Parathyroid adenoma (tissue), 2 donors: Measurements from ENCODE around the gene ZAR1.

Experiments
- H2AFZ ChIP-seq: fragments of 300-600 bp; sonication (generic); one replicate; pipeline ENCODE4 v1.7.0; 2017; ENCODE audit warnings: antibody characterized with exemption, mild to moderate bottlenecking
- H3K27ac ChIP-seq: fragments of 300-600 bp; sonication (generic); one replicate; pipeline ENCODE4 v1.7.0; 2017
- H3K27me3 ChIP-seq: fragments of 300-600 bp; sonication (generic); one replicate; pipeline ENCODE4 v1.7.0; 2017; ENCODE audit warnings: low read length; ENCODE audit not compliant: control insufficient read depth, insufficient read depth
- H3K36me3 ChIP-seq: fragments of 300-600 bp; sonication (generic); one replicate; pipeline ENCODE4 v1.7.0; 2017; ENCODE audit warnings: low read length; ENCODE audit not compliant: control insufficient read depth, insufficient read depth
- H3K4me1 ChIP-seq: fragments of 300-600 bp; sonication (generic); one replicate; pipeline ENCODE4 v1.7.0; 2017; ENCODE audit warnings: control low read depth
- H3K4me2 ChIP-seq: fragments of 300-600 bp; sonication (generic); one replicate; pipeline ENCODE4 v1.7.0; 2017; ENCODE audit warnings: low read length
- H3K4me3 ChIP-seq: fragments of 300-600 bp; sonication (generic); one replicate; pipeline ENCODE4 v1.7.0; 2017; ENCODE audit warnings: low read depth, low read length
- H3K79me2 ChIP-seq: fragments of 300-600 bp; sonication (generic); one replicate; pipeline ENCODE4 v1.7.0; 2017; ENCODE audit warnings: control low read depth
- H3K9ac ChIP-seq: fragments of 300-600 bp; sonication (generic); one replicate; pipeline ENCODE4 v1.7.0; 2017; ENCODE audit warnings: mild to moderate bottlenecking
- H3K9me3 ChIP-seq: fragments of 300-600 bp; sonication (generic); one replicate; pipeline ENCODE4 v1.7.0; 2017; ENCODE audit warnings: low read length; ENCODE audit not compliant: control insufficient read depth
- TF ChIP-seq, protein P1 (sequence below): fragments of 300-600 bp; sonication (generic); IDR thresholded peaks from one replicate; pipeline ENCODE4 v1.7.0; 2017; ENCODE audit warnings: antibody characterized with exemption, mild to moderate bottlenecking
- donor health status: primary hyperparathyroidism.

Gene ZAR1

DNA sequence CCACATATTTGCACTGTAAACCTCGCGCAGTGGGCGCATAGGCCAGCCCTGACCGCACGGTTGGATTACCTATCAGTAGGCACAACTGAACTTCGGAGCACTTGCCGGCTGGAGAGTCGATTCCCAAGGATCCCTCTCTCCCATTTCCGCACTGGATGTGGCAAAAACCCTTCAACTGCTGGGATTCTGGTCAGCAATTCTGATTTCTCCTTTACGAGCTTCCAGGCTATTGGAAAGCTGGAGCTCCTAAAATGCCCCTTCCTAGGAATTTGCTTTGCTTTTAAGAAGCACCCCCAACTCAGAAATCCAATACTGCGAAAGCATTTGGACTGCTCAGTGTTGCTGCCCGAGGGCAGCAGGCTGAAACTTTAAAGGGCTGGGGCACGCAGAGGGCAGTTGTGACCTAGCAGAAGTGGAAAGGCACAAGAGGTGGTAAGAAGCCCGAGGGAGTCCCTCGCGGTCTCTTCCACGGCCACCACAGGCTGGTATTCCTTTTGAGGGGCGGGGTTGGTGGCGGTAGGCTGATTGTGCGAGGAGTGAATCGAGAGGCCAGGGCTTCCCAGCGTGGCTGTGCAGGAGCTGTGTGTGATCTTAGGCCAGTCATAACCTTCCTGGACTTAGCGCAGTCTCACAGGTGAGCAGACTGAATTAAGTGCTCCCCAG lies 1.6 kb downstream of the ZAR1 start:
- H3K27me3 ChIP-seq = no peaks in the 10 kb centered on the region
- TF ChIP-seq, protein P1, sequence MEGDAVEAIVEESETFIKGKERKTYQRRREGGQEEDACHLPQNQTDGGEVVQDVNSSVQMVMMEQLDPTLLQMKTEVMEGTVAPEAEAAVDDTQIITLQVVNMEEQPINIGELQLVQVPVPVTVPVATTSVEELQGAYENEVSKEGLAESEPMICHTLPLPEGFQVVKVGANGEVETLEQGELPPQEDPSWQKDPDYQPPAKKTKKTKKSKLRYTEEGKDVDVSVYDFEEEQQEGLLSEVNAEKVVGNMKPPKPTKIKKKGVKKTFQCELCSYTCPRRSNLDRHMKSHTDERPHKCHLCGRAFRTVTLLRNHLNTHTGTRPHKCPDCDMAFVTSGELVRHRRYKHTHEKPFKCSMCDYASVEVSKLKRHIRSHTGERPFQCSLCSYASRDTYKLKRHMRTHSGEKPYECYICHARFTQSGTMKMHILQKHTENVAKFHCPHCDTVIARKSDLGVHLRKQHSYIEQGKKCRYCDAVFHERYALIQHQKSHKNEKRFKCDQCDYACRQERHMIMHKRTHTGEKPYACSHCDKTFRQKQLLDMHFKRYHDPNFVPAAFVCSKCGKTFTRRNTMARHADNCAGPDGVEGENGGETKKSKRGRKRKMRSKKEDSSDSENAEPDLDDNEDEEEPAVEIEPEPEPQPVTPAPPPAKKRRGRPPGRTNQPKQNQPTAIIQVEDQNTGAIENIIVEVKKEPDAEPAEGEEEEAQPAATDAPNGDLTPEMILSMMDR = no peak
- H3K9ac ChIP-seq = no peak overlapping the region
- H3K27ac ChIP-seq = no peak overlapping the region
- H3K4me2 ChIP-seq = no peak overlapping the region
- H3K79me2 ChIP-seq = no peaks in the 10 kb centered on the region
- no peak overlapping the region for H3K4me3 ChIP-seq
- H3K36me3 ChIP-seq = no peaks in the 10 kb centered on the region
- H3K9me3 ChIP-seq = no peaks in the 10 kb centered on the region
- no peak overlapping the region for H2AFZ ChIP-seq
- no peaks in the 10 kb centered on the region for H3K4me1 ChIP-seq

DNA sequence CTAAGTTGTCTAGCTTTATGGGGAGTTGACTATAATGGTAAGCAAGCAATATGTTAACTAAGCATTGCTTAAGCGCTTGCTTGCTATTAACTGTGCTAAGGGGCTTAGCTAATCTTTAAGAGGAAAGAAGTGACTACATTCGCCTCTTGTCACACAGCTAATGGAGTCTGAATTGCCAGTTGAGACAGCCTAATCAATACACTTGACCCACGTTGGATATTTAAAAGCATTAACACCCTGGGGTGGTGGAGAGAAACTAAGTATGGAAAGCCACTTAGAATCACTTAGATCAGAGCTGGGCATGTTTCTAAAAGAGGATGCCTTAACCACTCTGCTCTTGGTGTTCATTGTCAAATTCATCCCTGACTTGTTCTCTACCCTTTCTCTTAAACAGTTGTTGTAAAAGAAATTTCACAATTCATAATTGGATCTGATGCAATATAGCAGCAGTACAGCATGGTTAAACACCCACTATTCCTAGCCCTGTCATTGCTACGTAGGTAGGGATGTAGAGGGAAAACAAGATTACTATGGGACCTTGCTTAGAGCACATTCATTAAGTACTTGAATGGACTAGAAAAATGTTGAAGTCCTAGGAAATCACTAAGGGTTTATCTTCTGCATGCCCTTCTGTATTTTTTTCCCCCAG lies 3.5 kb downstream of the ZAR1 start:
- H2AFZ ChIP-seq = no peak overlapping the region
- H3K4me2 ChIP-seq = no peak overlapping the region
- H3K9ac ChIP-seq = no peak overlapping the region
- H3K36me3 ChIP-seq = no peaks in the 10 kb centered on the region
- H3K79me2 ChIP-seq = no peaks in the 10 kb centered on the region
- H3K4me3 ChIP-seq = no peak overlapping the region
- H3K27ac ChIP-seq = no peak overlapping the region
- H3K9me3 ChIP-seq = no peaks in the 10 kb centered on the region
- no peaks in the 10 kb centered on the region for H3K4me1 ChIP-seq
- H3K27me3 ChIP-seq = no peaks in the 10 kb centered on the region
- TF ChIP-seq, protein P1 = no peak

DNA sequence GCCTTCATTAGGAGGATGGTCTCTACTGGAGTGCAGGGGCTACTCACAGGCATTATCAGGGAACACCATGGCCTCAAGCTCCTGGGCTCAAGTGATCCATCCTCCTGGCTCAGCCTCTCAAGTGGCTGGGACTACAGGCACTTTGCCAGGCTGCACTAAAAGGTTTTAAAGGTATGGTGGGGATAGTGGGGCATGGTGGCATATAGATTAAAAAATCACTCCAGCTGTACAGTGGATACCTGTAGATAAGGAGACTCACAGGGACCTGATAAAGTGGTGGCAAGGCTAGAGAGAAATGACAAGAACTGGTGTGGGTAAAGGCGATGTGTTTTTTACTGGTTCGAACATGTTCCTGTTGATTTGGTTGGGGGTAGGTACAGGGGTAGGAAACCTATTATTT lies 5.9 kb downstream of the ZAR1 start:
- H2AFZ ChIP-seq = no peak overlapping the region
- no peaks in the 10 kb centered on the region for H3K27me3 ChIP-seq
- no peak overlapping the region for H3K4me3 ChIP-seq
- no peaks in the 10 kb centered on the region for H3K9me3 ChIP-seq
- H3K9ac ChIP-seq = no peak overlapping the region
- TF ChIP-seq, protein P1 = no peak
- no peak overlapping the region for H3K27ac ChIP-seq
- H3K4me2 ChIP-seq = no peak overlapping the region
- H3K79me2 ChIP-seq = no peaks in the 10 kb centered on the region
- H3K36me3 ChIP-seq = no peaks in the 10 kb centered on the region
- no peaks in the 10 kb centered on the region for H3K4me1 ChIP-seq

DNA sequence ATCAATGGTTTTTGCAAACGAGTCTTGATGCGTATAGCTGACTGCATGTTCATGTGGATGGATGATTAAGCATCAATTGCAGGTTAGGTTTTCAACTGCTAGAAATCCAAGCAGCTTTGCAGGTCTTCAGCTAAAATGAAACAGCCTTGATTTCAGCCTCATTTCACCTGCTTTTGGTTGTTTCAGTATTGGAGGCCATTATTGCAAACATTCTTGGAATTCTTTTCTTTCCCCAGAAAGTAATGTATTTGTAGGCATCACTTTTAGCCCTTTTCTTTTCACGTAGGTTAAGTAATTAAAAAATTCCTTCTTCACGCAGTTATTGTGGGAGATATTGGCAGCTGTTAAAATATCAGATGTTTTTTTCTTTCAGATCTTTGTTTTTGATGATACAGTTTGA lies 8.8 kb downstream of the ZAR1 start:
- Histone ChIP-seq H3K27ac (no peak overlapping the region), H3K9ac (no peak overlapping the region), H3K36me3 (no peaks in the 10 kb centered on the region), H3K4me1 (no peaks in the 10 kb centered on the region), H3K27me3 (no peaks in the 10 kb centered on the region), H3K4me3 (no peak overlapping the region), H3K9me3 (no peaks in the 10 kb centered on the region), H3K4me2 (no peak overlapping the region), H2AFZ (no peak overlapping the region), H3K79me2 (no peaks in the 10 kb centered on the region)
- TF ChIP-seq, protein P1 = no peak
